HG02759 (cell line): Measurements from ENCODE around the gene SLC7A9.
"Not testable (repeated sequence)": the region's sequence is repeated elsewhere in the genome, so short reads cannot be mapped to it uniquely, and the experiment has no call there.

Experiments
- ATAC-seq: cut with Tn5 transposase; IDR thresholded peaks from one replicate; pipeline ENCODE4 v1.9.1; 2021; ENCODE audit warnings: mild to moderate bottlenecking, moderate library complexity; ENCODE audit not compliant: unreplicated experiment

The SLC7A9 gene

GRCh38 chr19:32864318-32865007 lies 5.1 kb downstream of the SLC7A9 start:
- ATAC-seq, result no peak

DNA sequence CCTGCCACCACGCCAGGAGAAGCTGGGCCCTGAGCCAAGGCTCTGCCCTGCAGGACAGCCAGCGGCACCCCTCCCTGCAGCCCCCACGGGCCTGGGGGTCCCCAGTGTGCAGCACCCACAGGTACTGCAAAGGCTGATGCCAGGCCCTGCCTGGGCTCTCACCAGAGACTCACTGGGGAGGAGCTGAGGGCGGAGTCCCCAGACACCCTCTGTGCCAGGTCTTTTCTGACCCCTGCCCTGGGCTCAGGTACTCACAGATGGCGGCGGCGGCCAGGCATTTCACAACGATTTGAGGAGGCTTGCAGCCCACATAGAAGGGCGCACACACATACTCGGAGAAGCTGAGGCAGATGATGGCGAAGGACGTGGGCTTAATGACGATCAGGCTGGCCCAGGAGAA lies 5.7 kb downstream of the SLC7A9 start:
- no peak for ATAC-seq

DNA sequence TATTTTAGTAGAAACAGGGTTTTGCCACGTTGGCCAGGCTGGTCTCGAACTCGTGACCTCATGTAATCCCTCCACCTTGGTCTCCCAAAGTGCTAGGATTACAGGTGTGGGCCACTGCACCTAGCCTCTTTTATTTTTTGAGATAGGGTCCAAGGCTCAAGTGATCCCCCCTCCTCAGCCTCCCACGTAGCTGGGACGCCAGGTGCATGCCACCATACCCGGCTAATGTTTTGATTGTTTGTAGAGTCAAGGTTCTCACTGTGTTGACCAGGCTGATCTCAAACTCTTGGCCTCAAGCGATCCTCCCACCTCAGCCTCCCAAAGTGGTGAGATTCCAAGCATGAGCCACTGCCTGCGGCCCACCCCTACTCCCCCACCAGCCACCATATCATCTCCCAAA lies 6.3 kb downstream of the SLC7A9 start:
- no peak for ATAC-seq

DNA sequence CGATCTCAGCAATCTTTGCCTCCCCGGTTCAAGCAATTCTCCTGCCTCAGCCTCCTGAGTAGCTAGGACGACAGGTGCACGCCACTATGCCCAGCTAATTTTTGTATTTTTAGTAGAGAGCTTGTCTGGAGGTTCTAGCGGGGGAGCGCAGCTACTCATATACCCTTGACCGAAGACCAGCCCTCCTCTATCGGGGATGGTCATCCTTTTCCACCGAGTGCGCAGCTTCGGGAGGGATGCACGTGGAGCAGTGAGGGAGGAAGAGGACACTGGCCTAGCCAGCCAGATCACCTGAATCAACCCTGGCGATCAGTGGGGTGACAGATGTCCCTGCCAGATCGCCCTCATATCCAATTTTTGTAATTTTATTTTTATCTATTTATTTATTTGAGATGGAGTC lies 6.8 kb downstream of the SLC7A9 start:
- no peak for ATAC-seq

DNA sequence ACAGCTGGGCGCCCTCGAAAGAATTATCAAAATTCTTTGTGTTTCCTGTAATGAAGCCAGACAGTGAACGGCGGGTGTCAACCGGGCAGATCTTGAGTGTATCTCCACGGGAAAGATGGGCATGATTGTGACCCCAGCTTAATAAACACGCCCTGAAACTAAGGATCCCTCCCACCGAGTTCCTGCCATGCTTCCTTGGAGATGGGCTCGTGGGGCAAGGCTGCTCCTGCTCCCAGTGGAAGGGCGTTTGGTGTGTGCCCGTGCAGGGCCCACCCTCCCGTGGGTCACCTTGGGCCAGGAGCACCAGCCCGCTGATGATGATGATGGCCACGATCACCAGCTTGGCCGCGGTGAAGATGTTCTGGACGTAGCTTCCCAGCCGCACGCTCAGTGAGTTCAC lies 7.4 kb downstream of the SLC7A9 start:
- no peak for ATAC-seq

GRCh38 chr19:32861596-32861995 lies 8.0 kb downstream of the SLC7A9 start:
- ATAC-seq, result no peak

GRCh38 chr19:32859591-32859990 lies 10.0 kb downstream of the SLC7A9 start:
- ATAC-seq, result no peak

- ATAC-seq, result no peak
Observed at GRCh38 chr19:32858559-32858958, 11.0 kb downstream of the SLC7A9 start.

DNA sequence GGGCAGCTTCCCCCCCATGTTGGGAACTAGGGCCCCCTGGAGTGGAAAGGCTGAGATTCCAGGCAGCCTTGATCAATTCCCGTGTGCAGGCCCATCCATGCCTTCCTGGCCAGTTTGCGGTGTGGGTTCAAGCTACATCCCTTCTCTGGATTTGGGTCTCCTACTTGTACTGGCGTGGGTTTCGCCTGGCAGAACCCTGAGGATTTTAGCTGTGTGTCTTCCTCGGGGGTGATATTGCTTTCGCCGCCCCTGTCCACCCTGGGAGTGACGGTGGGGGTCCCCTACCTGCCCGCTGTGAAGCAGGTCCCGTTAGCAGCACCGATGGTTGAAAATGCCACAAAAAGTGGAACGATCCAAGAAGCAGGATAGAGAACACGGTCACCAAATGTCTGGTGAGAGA lies 11.4 kb downstream of the SLC7A9 start:
- no peak for ATAC-seq

DNA sequence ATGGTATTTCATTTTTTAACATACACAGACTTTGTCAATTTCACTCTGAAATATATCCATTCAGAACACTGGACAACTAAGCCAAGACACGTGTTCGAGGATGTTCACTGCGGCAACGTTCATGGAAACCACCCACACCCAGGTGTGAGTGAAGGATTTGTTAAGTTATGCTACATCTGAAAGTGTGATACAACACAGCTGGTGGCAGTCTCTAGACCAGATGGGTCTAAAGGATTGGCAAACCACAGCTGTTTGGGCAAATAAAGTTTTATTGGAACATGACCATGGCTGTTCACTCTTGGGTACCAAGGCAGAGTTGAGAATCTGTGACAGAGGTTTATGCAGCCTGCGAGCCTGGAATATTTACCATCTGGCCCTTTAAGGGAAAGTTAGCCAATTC lies 12.0 kb downstream of the SLC7A9 start:
- no peak for ATAC-seq

GRCh38 chr19:32856818-32857217 lies 12.7 kb downstream of the SLC7A9 start:
- ATAC-seq, result not testable (repeated sequence)

DNA sequence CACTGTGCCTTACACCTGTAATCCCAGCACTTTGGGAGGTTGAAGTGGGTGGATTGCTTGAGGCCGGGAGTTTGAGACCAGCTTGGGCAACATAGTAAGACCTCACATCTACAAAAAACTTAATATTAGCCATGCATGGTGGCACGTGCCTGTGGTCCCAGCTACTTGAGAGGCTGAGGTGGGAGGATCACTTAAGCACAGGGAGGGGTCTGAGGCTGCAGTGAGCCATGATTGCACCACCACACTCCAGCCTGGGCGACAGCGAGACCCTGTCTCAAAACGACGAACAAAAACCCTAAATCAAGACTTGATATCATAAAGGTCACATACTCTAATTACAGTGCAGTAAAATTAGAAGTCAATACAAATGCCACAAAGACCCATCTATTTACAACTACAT lies 17.4 kb downstream of the SLC7A9 start:
- ATAC-seq, result no peak

GRCh38 chr19:32848035-32848434 lies 21.5 kb downstream of the SLC7A9 start:
- ATAC-seq, result not testable (repeated sequence)

DNA sequence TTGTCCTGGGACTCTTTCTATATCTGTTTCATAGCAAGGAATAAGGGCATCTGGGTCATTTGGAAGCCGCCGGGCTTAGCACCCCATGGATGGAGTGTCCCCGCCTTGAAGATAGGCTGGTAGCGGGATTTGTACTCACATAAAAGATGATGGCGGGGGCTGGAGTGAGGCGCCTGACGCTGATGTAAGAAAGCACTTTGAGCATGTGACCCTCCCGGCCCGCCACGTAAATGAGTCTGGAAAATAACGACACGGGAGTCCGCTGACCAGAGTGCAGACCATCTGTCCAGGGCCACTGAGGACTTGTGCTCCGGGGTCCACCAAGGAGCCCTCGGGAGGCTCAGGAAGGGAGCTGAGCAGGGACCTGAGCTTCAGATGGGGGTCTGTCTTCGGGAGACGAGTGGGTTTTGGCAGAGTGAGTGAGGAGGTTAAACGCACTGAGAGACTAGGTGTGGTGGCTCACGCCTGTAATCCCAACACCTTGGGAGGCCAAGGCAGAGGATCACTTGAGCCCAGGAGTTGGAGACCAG lies 25.8 kb downstream of the SLC7A9 start:
- ATAC-seq, result no peak

GRCh38 chr19:32842061-32842460 lies 27.5 kb downstream of the SLC7A9 start:
- no peak for ATAC-seq

DNA sequence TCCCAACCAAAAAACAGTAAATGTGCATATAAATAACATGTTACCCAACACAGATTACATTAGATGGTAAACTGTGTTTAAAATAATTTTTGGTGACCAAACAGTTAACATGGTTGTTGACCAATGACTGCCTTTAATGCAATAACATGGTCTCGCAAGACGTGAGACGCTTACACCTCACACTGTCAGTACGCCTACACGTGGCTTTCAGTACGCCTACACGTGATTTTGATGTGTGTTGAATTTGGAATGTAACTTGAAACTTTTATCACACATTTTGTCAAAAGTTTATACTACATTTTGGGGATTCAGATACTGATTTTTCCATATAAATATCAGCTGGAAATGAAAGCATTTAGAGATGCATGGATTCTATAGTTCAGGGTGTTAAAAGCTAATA lies 32.0 kb downstream of the SLC7A9 start:
- no peak for ATAC-seq

- not testable (repeated sequence) for ATAC-seq
Observed at GRCh38 chr19:32833388-32833787, 36.2 kb downstream of the SLC7A9 start.

- ATAC-seq, result not testable (repeated sequence)
Observed at GRCh38 chr19:32832825-32833224, 36.7 kb downstream of the SLC7A9 start.

DNA sequence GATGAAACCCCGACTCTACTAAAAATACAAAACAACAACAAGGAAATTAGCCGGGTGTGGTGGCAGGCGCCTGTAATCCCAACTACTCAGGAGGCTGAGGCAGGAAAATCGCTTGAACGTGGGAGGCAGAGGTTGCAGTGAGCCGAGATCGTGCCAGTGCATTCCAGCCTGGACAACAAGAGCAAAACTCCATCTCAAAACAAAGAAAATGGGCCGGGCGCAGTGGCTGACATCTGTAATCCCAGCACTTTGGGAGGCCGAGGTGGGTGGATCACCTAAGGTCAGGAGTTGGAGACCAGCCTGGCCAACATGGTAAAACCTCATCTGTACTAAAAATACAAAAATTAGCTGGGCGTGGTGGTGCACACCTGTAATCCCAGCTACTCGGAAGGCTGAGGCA lies 37.5 kb downstream of the SLC7A9 start:
- ATAC-seq, result not testable (repeated sequence)

DNA sequence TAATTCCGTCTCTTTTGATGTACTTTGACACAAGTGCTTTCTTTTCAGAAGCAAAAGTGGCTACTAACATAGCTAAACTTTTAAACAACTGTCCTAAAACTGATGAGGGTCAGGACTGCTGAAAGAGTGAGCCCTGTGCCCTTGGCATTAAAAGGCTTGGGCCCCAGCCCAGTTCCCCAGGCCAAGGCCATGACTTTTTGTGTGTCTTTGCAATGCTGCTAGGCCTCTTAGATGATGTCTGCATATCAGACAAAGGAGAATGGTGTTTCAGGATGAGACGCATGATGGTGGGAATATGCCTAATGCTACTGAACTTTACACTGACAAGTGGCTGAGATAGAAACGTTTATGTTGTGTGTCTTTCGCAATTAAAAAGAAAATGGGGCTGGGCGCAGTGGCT lies 38.0 kb downstream of the SLC7A9 start:
- no peak for ATAC-seq

- ATAC-seq, result no peak
Observed at GRCh38 chr19:32830231-32831014, 39.1 kb downstream of the SLC7A9 start.

DNA sequence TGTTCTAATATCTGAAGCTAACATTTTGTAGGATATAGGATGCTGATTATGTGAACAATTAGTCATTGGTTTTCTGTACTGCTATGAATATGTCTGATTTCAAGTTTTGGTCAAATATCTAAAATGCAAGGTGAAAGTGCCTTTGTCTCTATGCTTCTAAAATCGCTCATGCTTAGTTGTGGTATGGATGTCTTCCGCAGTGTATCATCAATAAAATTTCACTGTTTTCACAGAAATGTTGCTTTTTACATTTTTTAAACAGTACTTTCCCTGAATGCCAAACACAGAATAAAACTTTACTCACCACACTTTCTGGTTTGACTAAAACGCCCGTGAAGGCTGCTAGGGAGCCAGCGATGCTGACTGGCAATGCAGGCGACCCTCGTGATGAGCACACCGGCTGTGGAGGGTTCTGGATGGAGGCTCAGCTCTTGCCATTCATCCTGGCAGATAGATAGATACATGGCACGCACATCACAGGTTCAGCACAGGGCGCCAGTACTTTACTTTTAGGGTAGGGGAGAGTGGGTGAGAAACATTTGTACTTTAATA lies 40.1 kb downstream of the SLC7A9 start:
- no peak for ATAC-seq
